Measurements from ENCODE around the gene CAB39.
"Not testable (repeated sequence)": the region's sequence is repeated elsewhere in the genome, so short reads cannot be mapped to it uniquely, and the experiment has no call there.

The CAB39 gene

GRCh38 chr2:230706966-230707365, 5.7 kb upstream of the CAB39 start:
- in situ Hi-C loops (cut with HindIII; ENCODE audit: low pct_unique_long_range_greater_than_20kb, low sequenced_read_pairs) = no loop called here
- DNase-seq (ENCODE audit: low read depth in 1 of 2, low spot score in 1 of 2) = no peak
- TF ChIP-seq JUND (IDR thresholded peaks at IDR 0.05; ENCODE audit: low read depth) = no peak

- in situ Hi-C loops (cut with HindIII; ENCODE audit: low pct_unique_long_range_greater_than_20kb, low sequenced_read_pairs) = no loop called here
- no peak for TF ChIP-seq JUND (IDR thresholded peaks at IDR 0.05; ENCODE audit: low read depth)
Measured at GRCh38 chr2:230708204-230708603, 4.4 kb upstream of the CAB39 start.

DNA sequence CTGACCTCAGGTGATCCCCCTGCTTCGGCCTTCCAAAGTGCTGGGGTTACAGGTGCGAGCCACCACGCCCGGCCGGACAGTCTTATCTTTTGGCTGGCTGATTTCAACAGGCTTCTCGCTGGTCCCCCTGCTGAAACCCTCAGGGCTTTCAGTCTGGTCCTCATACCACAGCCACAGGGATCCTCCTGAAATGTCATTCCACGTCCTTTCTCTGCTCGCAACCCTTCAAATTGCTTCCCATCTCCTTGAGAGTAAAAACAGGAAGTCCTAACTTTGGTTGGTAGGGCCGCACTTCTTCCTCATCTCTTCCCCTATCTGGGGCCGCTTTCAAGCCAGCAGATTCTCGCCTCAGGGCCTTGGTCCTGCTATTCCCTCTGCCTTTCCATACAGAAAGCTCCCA, 1.4 kb upstream of the CAB39 start:
- no peak for TF ChIP-seq JUND (IDR thresholded peaks at IDR 0.05; ENCODE audit: low read depth)
- DNase-seq (ENCODE audit: low read depth in 1 of 2, low spot score in 1 of 2) = no peak
- in situ Hi-C loops (cut with HindIII; ENCODE audit: low pct_unique_long_range_greater_than_20kb, low sequenced_read_pairs) = no loop called here

More at GRCh38 chr2:230708204-230708603, 4.4 kb upstream of the CAB39 start:
- no peak for DNase-seq (ENCODE audit: low read depth in 1 of 2, low spot score in 1 of 2)

- DNase-seq (ENCODE audit: low read depth in 1 of 2, low spot score in 1 of 2) = no peak
- in situ Hi-C loops (cut with HindIII; ENCODE audit: low pct_unique_long_range_greater_than_20kb, low sequenced_read_pairs) = no loop called here
Measured at GRCh38 chr2:230713331-230714135, 891 bp downstream of the CAB39 start.

GRCh38 chr2:230714136-230714480, 1.5 kb downstream of the CAB39 start:
- DNase-seq (ENCODE audit: low read depth in 1 of 2, low spot score in 1 of 2) = no peak
- in situ Hi-C loops (cut with HindIII; ENCODE audit: low pct_unique_long_range_greater_than_20kb, low sequenced_read_pairs) = no loop called here

More at GRCh38 chr2:230713331-230714135, 891 bp downstream of the CAB39 start:
- TF ChIP-seq JUND (IDR thresholded peaks at IDR 0.05; ENCODE audit: low read depth) = no peak

GRCh38 chr2:230715201-230715600, 2.6 kb downstream of the CAB39 start:
- DNase-seq (ENCODE audit: low read depth in 1 of 2, low spot score in 1 of 2) = no peak
- in situ Hi-C loops (cut with HindIII; ENCODE audit: low pct_unique_long_range_greater_than_20kb, low sequenced_read_pairs) = no loop called here
- TF ChIP-seq JUND (IDR thresholded peaks at IDR 0.05; ENCODE audit: low read depth) = no peak

More at GRCh38 chr2:230714136-230714480, 1.5 kb downstream of the CAB39 start:
- TF ChIP-seq JUND (IDR thresholded peaks at IDR 0.05; ENCODE audit: low read depth) = no peak

GRCh38 chr2:230716588-230716987, 3.9 kb downstream of the CAB39 start:
- in situ Hi-C loops (cut with HindIII; ENCODE audit: low pct_unique_long_range_greater_than_20kb, low sequenced_read_pairs) = no loop called here
- no peak for TF ChIP-seq JUND (IDR thresholded peaks at IDR 0.05; ENCODE audit: low read depth)
- no peak for DNase-seq (ENCODE audit: low read depth in 1 of 2, low spot score in 1 of 2)

DNA sequence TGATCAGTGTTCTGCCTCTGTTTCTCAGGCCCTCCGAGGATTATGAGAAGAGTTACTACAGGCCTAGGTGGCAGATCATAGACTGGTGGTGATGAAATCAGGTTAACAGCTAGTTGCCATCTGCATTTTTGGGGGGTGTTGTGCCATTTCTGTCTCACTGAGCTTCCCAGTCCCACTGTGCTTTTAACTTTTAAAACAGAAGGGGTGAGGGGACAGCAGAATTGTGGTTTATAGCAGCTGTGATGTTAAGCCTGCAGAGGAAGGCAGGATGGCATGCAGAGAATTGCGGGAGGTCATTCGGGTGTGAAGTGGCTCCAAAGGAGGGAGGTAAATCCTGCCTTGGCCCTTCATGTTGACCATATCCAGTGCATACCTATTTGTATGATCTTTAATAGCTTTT, 5.0 kb downstream of the CAB39 start:
- DNase-seq (ENCODE audit: low read depth in 1 of 2, low spot score in 1 of 2) = no peak
- TF ChIP-seq JUND (IDR thresholded peaks at IDR 0.05; ENCODE audit: low read depth) = no peak
- in situ Hi-C loops (cut with HindIII; ENCODE audit: low pct_unique_long_range_greater_than_20kb, low sequenced_read_pairs) = no loop called here

GRCh38 chr2:230719340-230719739, 6.7 kb downstream of the CAB39 start:
- in situ Hi-C loops (cut with HindIII; ENCODE audit: low pct_unique_long_range_greater_than_20kb, low sequenced_read_pairs) = no loop called here
- no peak for TF ChIP-seq JUND (IDR thresholded peaks at IDR 0.05; ENCODE audit: low read depth)
- no peak for DNase-seq (ENCODE audit: low read depth in 1 of 2, low spot score in 1 of 2)

DNA sequence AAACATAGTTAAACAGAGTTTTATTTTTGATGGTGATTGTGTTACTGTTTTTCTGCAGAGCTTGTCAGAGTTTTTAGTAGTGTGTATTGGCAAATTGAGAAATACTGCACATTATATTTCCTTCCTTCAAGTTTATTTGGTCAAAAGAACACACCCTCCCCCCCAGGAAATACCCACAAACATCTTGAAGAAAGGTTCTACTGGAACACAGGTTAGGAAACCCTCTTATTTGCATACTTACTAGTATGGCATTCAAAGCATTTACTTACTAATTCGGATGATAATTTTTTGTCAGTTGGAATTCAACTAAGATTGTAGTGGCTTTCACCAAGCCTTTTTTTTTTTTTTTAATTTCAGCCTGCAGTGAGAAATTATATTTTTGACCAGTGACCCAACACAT, 9.1 kb downstream of the CAB39 start:
- no peak for TF ChIP-seq JUND (IDR thresholded peaks at IDR 0.05; ENCODE audit: low read depth)
- in situ Hi-C loops (cut with HindIII; ENCODE audit: low pct_unique_long_range_greater_than_20kb, low sequenced_read_pairs) = no loop called here
- no peak for DNase-seq (ENCODE audit: low read depth in 1 of 2, low spot score in 1 of 2)

- no peak for TF ChIP-seq JUND (IDR thresholded peaks at IDR 0.05; ENCODE audit: low read depth)
- in situ Hi-C loops (cut with HindIII; ENCODE audit: low pct_unique_long_range_greater_than_20kb, low sequenced_read_pairs) = no loop called here
Measured at GRCh38 chr2:230722207-230722885, 9.7 kb downstream of the CAB39 start.

GRCh38 chr2:230723363-230723762, 10.7 kb downstream of the CAB39 start:
- in situ Hi-C loops (cut with HindIII; ENCODE audit: low pct_unique_long_range_greater_than_20kb, low sequenced_read_pairs) = no loop called here
- TF ChIP-seq JUND (IDR thresholded peaks at IDR 0.05; ENCODE audit: low read depth) = no peak
- DNase-seq (ENCODE audit: low read depth in 1 of 2, low spot score in 1 of 2) = no peak

More at GRCh38 chr2:230722207-230722885, 9.7 kb downstream of the CAB39 start:
- no peak for DNase-seq (ENCODE audit: low read depth in 1 of 2, low spot score in 1 of 2)

- in situ Hi-C loops (cut with HindIII; ENCODE audit: low pct_unique_long_range_greater_than_20kb, low sequenced_read_pairs); DNase-seq (ENCODE audit: low read depth in 1 of 2, low spot score in 1 of 2): not testable (repeated sequence)
Measured at GRCh38 chr2:230724957-230725356, 12.3 kb downstream of the CAB39 start.

All from T47D (cell line).